Thyroid gland (tissue), 4 donors: ENCODE data around the gene ZNF691. TPM values are rescaled to one million over a fixed set of nuclear protein-coding genes. Genes with fewer than 3 reads are reported as not detected.
A peak's percentile ranks its signal among the peaks of the same experiment; 100 is the strongest.

Experiments used
- DNase-seq, 2 donors: peaks; one replicate each; pipeline ENCODE4 v3.0.0-alpha.2; 2019
- H3K27ac ChIP-seq, 3 donors: fragments of 200-600 bp; sonication (generic); 1 replicate in 2 of 3; 2 replicates in 1 of 3; pipeline ENCODE4 v1.5.1; 2016 to 2019; ENCODE audit warnings: mild to moderate bottlenecking in 1 of 3, moderate library complexity in 1 of 3
- H3K27me3 ChIP-seq: fragments of 200-600 bp; sonication (generic); one replicate; pipeline ENCODE4 v1.5.1; 2019
- H3K36me3 ChIP-seq, 2 donors: fragments of 200-600 bp; sonication (generic); one replicate each; pipeline ENCODE4 v1.5.1; 2016 to 2019
- H3K4me1 ChIP-seq, 2 donors: fragments of 200-600 bp; sonication (generic); one replicate each; pipeline ENCODE4 v1.5.1; 2017 to 2019
- H3K4me3 ChIP-seq, 3 donors: fragments of 200-600 bp; sonication (generic); replicated peaks in 1 of 3; 1 replicate in 2 of 3; 2 replicates in 1 of 3; pipeline ENCODE4 v1.5.1; 2016; ENCODE audit warnings: mild to moderate bottlenecking in 1 of 3
- H3K9me3 ChIP-seq: fragments of 200-600 bp; sonication (generic); one replicate; pipeline ENCODE4 v1.5.1; 2017
- POLR2A ChIP-seq, 2 donors: fragments of 450-650 bp; IDR thresholded peaks; one replicate each; pipeline ENCODE4 v1.6.1; 2017; ENCODE audit warnings: antibody characterized with exemption in 2 of 2, mild to moderate bottlenecking in 2 of 2, moderate library complexity in 1 of 2
- WGBS, 2 donors: methylation state at CpG; one replicate each; pipeline ENCODE4 v1.1.5; 2017; 5-methylcytosine and 5-hydroxymethylcytosine counted together
- intact Hi-C: fragments of 100-400 bp; cut with DNase I; formaldehyde crosslinking; loops from one replicate; pipeline ENCODE4 v1.15.1; 2023
- total RNA-seq, 4 donors: library from RNA; depleted of rRNA; stranded (reverse); fragments of >200 nt; gene quantifications; one replicate each; pipeline ENCODE4 v1.2.3, GENCODE V29; 2016
- TF ChIP-seq, protein P1 (sequence below), 6 experiments: fragments of 200-600 bp in 3 of 6; fragments of 450-650 bp in 3 of 6; sonication (generic) in 3 of 6; IDR thresholded peaks; one replicate each; pipeline ENCODE4 v1.5.1; 2016 to 2019; ENCODE audit warnings: antibody characterized with exemption in 6 of 6, mild to moderate bottlenecking in 2 of 6, inconsistent platforms in 1 of 6, moderate library complexity in 1 of 6

The ZNF691 gene
- total RNA-seq, 4 donors from 2014 or later = 17.9 to 25.8 (median 21.5) TPM

DNA sequence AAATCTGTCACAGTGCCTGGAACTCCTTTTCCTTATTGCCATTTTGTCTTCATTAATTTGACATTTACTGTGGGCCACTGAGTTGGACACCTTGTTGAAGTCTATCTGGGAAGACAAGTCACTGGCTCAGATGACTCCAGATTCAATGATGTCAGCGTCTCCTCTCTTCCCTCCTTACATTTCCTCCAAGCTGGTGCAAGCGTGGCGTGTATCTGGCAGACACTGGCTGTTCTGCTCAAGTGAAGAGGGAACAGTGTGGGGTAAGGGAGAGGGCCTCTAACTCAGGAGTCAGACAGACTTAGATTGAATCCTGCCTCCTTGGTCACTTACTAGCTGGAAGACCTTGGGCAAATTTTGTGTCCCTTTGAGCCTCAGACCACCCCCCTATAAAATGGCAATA lies 8.7 kb upstream of the ZNF691 start:
- no peak for DNase-seq
- Histone ChIP-seq H3K4me1 (no peaks in the 10 kb centered on the region), H3K9me3 (no peaks in the 10 kb centered on the region), H3K27ac (no peak overlapping the region), H3K36me3 (peaks cover 0 to 9% of the 10 kb centered on the region in 2 donors), H3K4me3 (no peak overlapping the region), H3K27me3 (no peaks in the 10 kb centered on the region)
- TF ChIP-seq POLR2A (IDR thresholded peaks at IDR 0.05) = no peak
- TF ChIP-seq, protein P1, sequence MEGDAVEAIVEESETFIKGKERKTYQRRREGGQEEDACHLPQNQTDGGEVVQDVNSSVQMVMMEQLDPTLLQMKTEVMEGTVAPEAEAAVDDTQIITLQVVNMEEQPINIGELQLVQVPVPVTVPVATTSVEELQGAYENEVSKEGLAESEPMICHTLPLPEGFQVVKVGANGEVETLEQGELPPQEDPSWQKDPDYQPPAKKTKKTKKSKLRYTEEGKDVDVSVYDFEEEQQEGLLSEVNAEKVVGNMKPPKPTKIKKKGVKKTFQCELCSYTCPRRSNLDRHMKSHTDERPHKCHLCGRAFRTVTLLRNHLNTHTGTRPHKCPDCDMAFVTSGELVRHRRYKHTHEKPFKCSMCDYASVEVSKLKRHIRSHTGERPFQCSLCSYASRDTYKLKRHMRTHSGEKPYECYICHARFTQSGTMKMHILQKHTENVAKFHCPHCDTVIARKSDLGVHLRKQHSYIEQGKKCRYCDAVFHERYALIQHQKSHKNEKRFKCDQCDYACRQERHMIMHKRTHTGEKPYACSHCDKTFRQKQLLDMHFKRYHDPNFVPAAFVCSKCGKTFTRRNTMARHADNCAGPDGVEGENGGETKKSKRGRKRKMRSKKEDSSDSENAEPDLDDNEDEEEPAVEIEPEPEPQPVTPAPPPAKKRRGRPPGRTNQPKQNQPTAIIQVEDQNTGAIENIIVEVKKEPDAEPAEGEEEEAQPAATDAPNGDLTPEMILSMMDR (IDR thresholded peaks at IDR 0.05) = no peak
- intact Hi-C loops = no loop called here
- 61 to 67% methylated on average over 3 of the region's 3 CpGs for WGBS, 2 donors

DNA sequence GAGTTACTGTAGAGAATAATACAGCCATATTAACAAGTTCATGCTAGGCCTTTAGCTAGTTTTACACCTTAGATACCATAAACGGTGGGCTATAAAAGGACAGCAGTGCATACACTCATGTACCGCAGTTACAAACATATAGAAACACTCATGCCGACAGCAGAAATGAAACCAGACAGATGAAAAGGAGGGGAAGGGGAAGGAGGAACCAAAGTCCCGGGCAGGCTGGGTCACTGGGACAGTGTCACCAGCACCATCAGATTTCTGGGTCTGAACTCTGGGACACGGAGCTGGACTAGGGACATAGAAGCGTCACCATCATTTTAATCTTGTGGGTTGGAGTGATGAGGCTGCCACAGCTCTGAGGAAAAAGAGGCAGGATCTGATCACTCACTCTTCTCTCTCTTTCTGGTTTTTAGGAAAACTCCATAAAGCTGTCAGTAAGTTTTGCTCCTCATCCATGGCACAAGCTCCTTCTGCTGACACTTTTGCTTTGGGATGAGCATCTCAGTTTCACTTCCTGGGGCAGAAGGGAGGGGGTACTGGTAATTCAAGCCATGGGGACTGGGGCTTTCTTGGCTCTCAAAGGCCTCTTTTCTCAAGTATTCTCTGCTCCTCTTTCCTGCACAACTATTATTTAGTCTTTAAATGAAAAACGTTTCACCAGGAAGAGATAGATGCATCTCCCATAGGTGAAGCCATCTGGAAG lies 7.8 kb upstream of the ZNF691 start:
- 88 to 91% methylated on average over 7 of the region's 7 CpGs for WGBS, 2 donors

DNA sequence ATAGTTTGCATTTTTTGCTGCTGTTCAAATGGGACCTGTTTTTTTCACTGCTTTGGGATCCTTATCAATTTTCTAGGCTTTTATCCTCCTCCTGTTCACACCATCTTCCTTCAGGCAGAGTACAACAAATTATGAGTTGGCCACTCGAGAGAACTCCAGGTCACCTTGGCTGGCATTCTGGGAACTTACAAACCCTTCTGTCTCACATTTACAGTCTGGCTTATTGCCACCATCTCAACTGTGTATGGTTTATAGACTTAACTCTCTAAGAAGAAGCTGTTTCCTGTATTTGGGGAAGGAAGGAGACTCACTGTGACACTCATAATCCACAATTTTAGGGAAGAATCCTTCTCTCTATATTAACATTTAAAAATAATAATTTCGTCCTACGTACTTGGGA lies 5.4 kb upstream of the ZNF691 start:
- WGBS, 2 donors = 90% methylated on average over 3 of the region's 3 CpGs
- intact Hi-C loops = no loop called here
- TF ChIP-seq POLR2A (IDR thresholded peaks at IDR 0.05) = no peak
- TF ChIP-seq, protein P1 (IDR thresholded peaks at IDR 0.05) = no peak
- Histone ChIP-seq H3K36me3 (peaks cover 0 to 6% of the 10 kb centered on the region in 2 donors), H3K4me1 (peaks cover 10 to 13% of the 10 kb centered on the region in 2 donors), H3K4me3 (no peak overlapping the region), H3K27me3 (no peaks in the 10 kb centered on the region), H3K9me3 (no peaks in the 10 kb centered on the region), H3K27ac (no peak overlapping the region)
- DNase-seq = no peak

More for the DNA sequence above, 7.8 kb upstream of the ZNF691 start:
- TF ChIP-seq POLR2A (IDR thresholded peaks at IDR 0.05) = no peak
- TF ChIP-seq, protein P1 (IDR thresholded peaks at IDR 0.05) = no peak
- H3K9me3 ChIP-seq = no peaks in the 10 kb centered on the region
- H3K27ac ChIP-seq = no peak overlapping the region
- H3K4me1 ChIP-seq = no peaks in the 10 kb centered on the region
- H3K36me3 ChIP-seq = peaks cover 0 to 9% of the 10 kb centered on the region in 2 donors
- H3K27me3 ChIP-seq = no peaks in the 10 kb centered on the region
- DNase-seq = no peak
- intact Hi-C loops = no loop called here
- H3K4me3 ChIP-seq = no peak overlapping the region

DNA sequence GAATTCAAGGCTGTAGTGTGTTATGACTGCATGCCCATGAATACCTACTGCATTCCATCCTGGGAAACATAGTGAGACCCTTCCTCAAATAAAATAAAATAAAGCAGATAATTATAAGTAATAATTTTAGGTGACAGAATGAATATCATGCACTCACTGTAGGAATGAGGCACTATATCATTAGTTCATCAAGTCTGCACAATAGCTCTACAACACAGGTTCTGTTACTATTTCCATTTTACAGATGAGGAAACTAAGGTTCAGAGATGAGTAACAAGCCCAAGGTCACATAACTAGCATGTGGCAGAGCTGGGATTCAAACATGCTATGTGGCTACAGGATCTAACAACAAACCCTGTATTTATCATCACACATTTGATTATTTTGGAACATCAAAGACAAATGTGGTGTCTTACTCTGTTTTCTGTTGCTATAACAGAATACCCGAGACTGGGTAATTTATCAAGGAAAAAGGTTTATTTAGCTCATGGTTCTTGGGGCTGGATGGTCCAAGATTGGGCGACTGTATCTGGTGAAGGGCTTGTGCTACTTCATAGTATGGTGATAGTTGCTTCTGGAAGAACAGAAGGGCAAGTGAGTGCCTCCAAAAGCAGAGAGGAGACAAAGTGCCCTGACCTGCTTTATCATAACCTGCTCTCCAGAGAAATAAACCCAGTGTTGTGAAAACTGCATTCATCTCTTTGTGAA lies 4.8 kb upstream of the ZNF691 start:
- 96% methylated on average over 2 of the region's 2 CpGs for WGBS, 2 donors
- Histone ChIP-seq H3K4me1 (peaks cover 10 to 13% of the 10 kb centered on the region in 2 donors), H3K9me3 (no peaks in the 10 kb centered on the region), H3K27ac (no peak overlapping the region), H3K27me3 (no peaks in the 10 kb centered on the region), H3K36me3 (peaks cover 0 to 6% of the 10 kb centered on the region in 2 donors), H3K4me3 (no peak overlapping the region)
- intact Hi-C loops = no loop called here
- TF ChIP-seq, protein P1 (IDR thresholded peaks at IDR 0.05) = no peak
- no peak for TF ChIP-seq POLR2A (IDR thresholded peaks at IDR 0.05)
- no peak for DNase-seq

DNA sequence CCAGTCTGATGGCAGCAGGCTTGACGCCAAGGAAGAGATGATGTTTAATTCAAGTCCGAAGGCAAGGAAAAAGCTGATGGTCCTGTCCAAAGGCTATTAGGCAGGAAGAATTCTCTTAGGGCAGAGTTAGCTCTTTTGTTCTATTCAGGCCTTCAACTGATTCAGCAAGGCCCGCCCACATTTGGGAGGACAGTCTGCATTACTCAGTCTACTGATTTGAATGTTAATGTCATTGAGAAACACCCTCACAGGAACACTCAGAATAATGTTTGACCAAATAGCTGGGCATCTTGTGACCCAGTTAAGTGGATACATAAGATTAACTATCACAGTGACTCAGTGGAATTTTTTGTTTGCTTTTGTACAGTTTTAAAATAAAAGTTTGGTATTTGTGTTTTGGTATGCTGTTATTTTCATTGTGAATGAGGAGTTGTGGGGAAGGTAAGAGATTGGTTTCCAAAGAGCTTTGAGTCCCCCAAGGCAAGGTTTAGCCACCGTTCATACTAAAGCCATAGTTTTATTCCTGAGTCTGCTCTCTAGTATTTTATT lies 1.7 kb upstream of the ZNF691 start:
- DNase-seq = peak; percentile 12 to 62
- intact Hi-C loops = no loop called here

More for the DNA sequence above, 1.7 kb upstream of the ZNF691 start:
- Histone ChIP-seq H3K36me3 (peaks cover 0 to 6% of the 10 kb centered on the region in 2 donors), H3K9me3 (no peaks in the 10 kb centered on the region), H3K4me3 (no peak overlapping the region), H3K27me3 (no peaks in the 10 kb centered on the region), H3K4me1 (peaks cover 17 to 24% of the 10 kb centered on the region in 2 donors), H3K27ac (peak overlapping the region in 1 of 3 donors; percentile 28)
- TF ChIP-seq POLR2A (IDR thresholded peaks at IDR 0.05) = no peak
- TF ChIP-seq, protein P1 (IDR thresholded peaks at IDR 0.05) = no peak
- 94 to 95% methylated on average over 4 of the region's 4 CpGs for WGBS, 2 donors
